Lung (tissue), 12 donors: ENCODE measurements around the gene SLBP. TPM values are rescaled to one million over a fixed set of nuclear protein-coding genes. Genes with fewer than 3 reads are reported as not detected.

Experiments
- ATAC-seq: fragments of 200-7000 bp; cut with Tn5 transposase; one replicate; pipeline ENCODE4 v1.9.1; 2020; ENCODE audit warnings: moderate number of reproducible peaks; ENCODE audit not compliant: insufficient read depth, low FRiP score
- DNase-seq, 3 donors: peaks; one replicate each; pipeline ENCODE4 v3.0.0-alpha.2; 2013 to 2017
- H3K27ac ChIP-seq, 2 donors: one replicate each; pipeline ENCODE4 v1.5.1; 2013; ENCODE audit warnings: mild to moderate bottlenecking in 2 of 2, moderate library complexity in 2 of 2, control low read depth in 1 of 2, inconsistent platforms in 1 of 2, low read depth in 1 of 2, low read length in 1 of 2
- H3K27me3 ChIP-seq, 3 donors: one replicate each; pipeline ENCODE4 v1.5.1; 2013; ENCODE audit warnings: low read length in 2 of 3; ENCODE audit not compliant: control insufficient read depth in 3 of 3, insufficient read depth in 3 of 3
- H3K36me3 ChIP-seq, 4 donors: one replicate each; pipeline ENCODE4 v1.5.1; 2013; ENCODE audit warnings: low read length in 4 of 4, mild to moderate bottlenecking in 1 of 4, moderate library complexity in 1 of 4; ENCODE audit not compliant: control insufficient read depth in 4 of 4, insufficient read depth in 4 of 4
- H3K4me1 ChIP-seq, 5 donors: one replicate each; pipeline ENCODE4 v1.5.1; 2013; ENCODE audit warnings: low read length in 5 of 5, mild to moderate bottlenecking in 2 of 5, moderate library complexity in 1 of 5; ENCODE audit not compliant: control insufficient read depth in 5 of 5, insufficient read depth in 5 of 5
- H3K4me3 ChIP-seq: one replicate; pipeline ENCODE4 v1.5.1; 2013; ENCODE audit warnings: mild to moderate bottlenecking, control low read depth, moderate library complexity
- H3K9ac ChIP-seq, 2 donors: one replicate each; pipeline ENCODE4 v1.5.1; 2013; ENCODE audit warnings: low read length in 2 of 2, control low read depth in 1 of 2; ENCODE audit not compliant: insufficient read depth in 1 of 2
- H3K9me3 ChIP-seq, 4 donors: one replicate each; pipeline ENCODE4 v1.5.1; 2013; ENCODE audit warnings: low read length in 3 of 4, mild to moderate bottlenecking in 1 of 4, moderate library complexity in 1 of 4; ENCODE audit not compliant: control insufficient read depth in 4 of 4, insufficient read depth in 3 of 4
- CTCF ChIP-seq: IDR thresholded peaks from 2 replicates; pipeline ENCODE4 v1.5.1; 2012; ENCODE audit warnings: mild to moderate bottlenecking; ENCODE audit errors: control extremely low read depth, extremely low read depth
- WGBS, 2 donors: extraction: QIAGEN DNeasy Blood & Tissue Kit; methylation state at CpG; one replicate each; pipeline ENCODE4 v1.1.7; 2013; 5-methylcytosine and 5-hydroxymethylcytosine counted together
- polyA plus RNA-seq, 2 donors: library from polyadenylated mRNA; stranded (reverse); fragments of 200-250 nt; gene quantifications; one replicate each; pipeline ENCODE4 v1.2.1, GENCODE V29; 2013
- total RNA-seq, 2 donors: library from RNA; depleted of rRNA in 1 of 2; stranded (reverse); fragments of >200 nt in 1 of 2; gene quantifications; one replicate each; pipeline ENCODE4 v1.2.1, GENCODE V29; 2014 to 2021
- donor health status: control.
- donor health status: control.
- donor health status: Bipolar disorder and iron deficiency.
- donor health status: healthy.
- donor health status: DM: yes; HTN: yes; CAD: no.

SLBP gene
- total and polyA plus RNA-seq, 4 donors, result 34.9 to 43.2 (median 34.9) TPM

GRCh38 chr4:1735215-1735614 lies 23.1 kb upstream of the SLBP start:
- H3K36me3 ChIP-seq, result peaks cover 10 to 46% (median 26%) of the 10 kb centered on the region in 4 donors
- DNase-seq (no peak), ATAC-seq (no peak)
- no peak overlapping the region for H3K9ac ChIP-seq
- H3K4me3 ChIP-seq, result no peak overlapping the region
- WGBS, 2 donors, result 93 to 96% methylated on average over 20 of the region's 20 CpGs
- no peak overlapping the region for H3K27ac ChIP-seq
- no peak for TF ChIP-seq CTCF
- peaks cover 0 to 17% (median 0%) of the 10 kb centered on the region in 4 donors for H3K9me3 ChIP-seq
- no peaks in the 10 kb centered on the region for H3K27me3 ChIP-seq
- no peaks in the 10 kb centered on the region for H3K4me1 ChIP-seq

GRCh38 chr4:1732911-1733310 lies 20.8 kb upstream of the SLBP start:
- no peak overlapping the region for H3K4me3 ChIP-seq
- DNase-seq (no peak), ATAC-seq (no peak)
- peaks cover 0 to 15% (median 0%) of the 10 kb centered on the region in 5 donors for H3K4me1 ChIP-seq
- 93 to 97% methylated on average over 10 of the region's 10 CpGs for WGBS, 2 donors
- H3K36me3 ChIP-seq, result peaks cover 10 to 51% (median 21%) of the 10 kb centered on the region in 4 donors
- no peak overlapping the region for H3K27ac ChIP-seq
- H3K9me3 ChIP-seq, result peaks cover 0 to 6% (median 0%) of the 10 kb centered on the region in 4 donors
- TF ChIP-seq CTCF, result no peak
- H3K9ac ChIP-seq, result no peak overlapping the region
- no peaks in the 10 kb centered on the region for H3K27me3 ChIP-seq

GRCh38 chr4:1731180-1731579 lies 19.1 kb upstream of the SLBP start:
- H3K36me3 ChIP-seq, result peaks cover 5 to 36% (median 15%) of the 10 kb centered on the region in 4 donors
- H3K9me3 ChIP-seq, result no peaks in the 10 kb centered on the region
- ATAC-seq, result no peak
- peaks cover 0 to 21% (median 0%) of the 10 kb centered on the region in 5 donors for H3K4me1 ChIP-seq
- no peak for TF ChIP-seq CTCF
- no peaks in the 10 kb centered on the region for H3K27me3 ChIP-seq
- no peak for DNase-seq
- no peak overlapping the region for H3K9ac ChIP-seq
- H3K4me3 ChIP-seq, result no peak overlapping the region
- WGBS, 2 donors, result 93 to 98% methylated on average over 10 of the region's 10 CpGs
- no peak overlapping the region for H3K27ac ChIP-seq

GRCh38 chr4:1730532-1731135 lies 18.5 kb upstream of the SLBP start:
- Histone ChIP-seq H3K4me3 (no peak overlapping the region), H3K27ac (no peak overlapping the region), H3K9me3 (no peaks in the 10 kb centered on the region), H3K36me3 (peaks cover 5 to 33% (median 14%) of the 10 kb centered on the region in 4 donors), H3K4me1 (peaks cover 0 to 21% (median 0%) of the 10 kb centered on the region in 5 donors), H3K27me3 (no peaks in the 10 kb centered on the region), H3K9ac (no peak overlapping the region)
- 92 to 97% methylated on average over 16 of the region's 16 CpGs for WGBS, 2 donors
- no peak for TF ChIP-seq CTCF
- no peak for DNase-seq
- ATAC-seq, result no peak
